SU-DHL-6 (cell line): ENCODE data around the gene TRIML1.

Experiments
- H2AFZ ChIP-seq: fragments of 200-600 bp; sonication (generic); 2 replicates; pipeline ENCODE4 v1.6.1; 2014; ENCODE audit warnings: low read depth, mild to moderate bottlenecking, moderate library complexity, mixed read lengths, antibody characterized with exemption, low read length; ENCODE audit not compliant: severe bottlenecking
- H3F3A ChIP-seq: fragments of 200-600 bp; shearing (Covaris generic); 2 replicates; pipeline ENCODE4 v1.6.0; 2016; ENCODE audit warnings: antibody characterized with exemption, mild to moderate bottlenecking; ENCODE audit not compliant: insufficient read depth
- H3K27ac ChIP-seq: fragments of 200-600 bp; sonication (generic); 2 replicates; pipeline ENCODE4 v1.5.1; 2016; ENCODE audit warnings: low read depth, mild to moderate bottlenecking, low read length, moderate library complexity, mixed read lengths
- H3K27me3 ChIP-seq: fragments of 200-600 bp; sonication (generic), shearing (Covaris generic); 2 replicates; pipeline ENCODE4 v1.6.0; 2014; ENCODE audit warnings: mild to moderate bottlenecking, low read length
- H3K36me3 ChIP-seq: fragments of 200-600 bp; sonication (generic); 2 replicates; pipeline ENCODE4 v1.6.1; 2014; ENCODE audit warnings: mild to moderate bottlenecking, low read length, mixed read lengths
- H3K4me2 ChIP-seq: fragments of 300-600, 200-600 bp; shearing (Covaris generic), sonication (generic); 2 replicates; pipeline ENCODE4 v1.6.0; 2014; ENCODE audit warnings: low read length, low read depth, mild to moderate bottlenecking; ENCODE audit not compliant: poor library complexity, severe bottlenecking
- H3K4me3 ChIP-seq: fragments of 200-600 bp; sonication (generic); 2 replicates; pipeline ENCODE4 v1.5.1; 2014; ENCODE audit warnings: antibody characterized with exemption, low read length, mild to moderate bottlenecking, mixed read lengths; ENCODE audit not compliant: insufficient read depth, poor library complexity, severe bottlenecking
- H3K79me2 ChIP-seq: fragments of 200-600 bp; sonication (generic); 2 replicates; pipeline ENCODE4 v1.6.1; 2014; ENCODE audit warnings: mild to moderate bottlenecking, low read length, moderate library complexity; ENCODE audit not compliant: insufficient read depth
- H3K9ac ChIP-seq: fragments of 200-600 bp; sonication (generic); 2 replicates; pipeline ENCODE4 v1.7.0; 2014; ENCODE audit warnings: mild to moderate bottlenecking, low read length
- H3K9me2 ChIP-seq: fragments of 200-600 bp; sonication (generic); replicated peaks from 2 replicates; pipeline ENCODE4 v1.6.1; 2014; ENCODE audit warnings: low read length; ENCODE audit not compliant: insufficient read depth
- H3K9me3 ChIP-seq: fragments of 200-600 bp; sonication (generic); 2 replicates; pipeline ENCODE4 v1.6.1; 2014; ENCODE audit warnings: low read length, mixed read lengths; ENCODE audit not compliant: insufficient read depth
- H4K20me1 ChIP-seq: fragments of 200-600 bp; sonication (generic); 2 replicates; pipeline ENCODE4 v1.6.1; 2014; ENCODE audit warnings: low read depth, mild to moderate bottlenecking, antibody characterized with exemption, low read length, moderate library complexity, mixed read lengths
- CTCF ChIP-seq: fragments of 200-600 bp; sonication (generic); IDR thresholded peaks from one replicate; pipeline ENCODE4 v1.5.1; 2017; ENCODE audit warnings: antibody characterized with exemption, mild to moderate bottlenecking, low read length, moderate library complexity; ENCODE audit not compliant: insufficient read depth, poor library complexity, severe bottlenecking
- EZH2phosphoT487 ChIP-seq: fragments of 200-600 bp; sonication (generic), shearing (Covaris generic); conservative IDR thresholded peaks from 2 replicates; pipeline ENCODE4 v1.6.1; 2018; ENCODE audit warnings: mild to moderate bottlenecking, antibody characterized with exemption, low read length, moderate library complexity, mixed read lengths

The TRIML1 gene

DNA sequence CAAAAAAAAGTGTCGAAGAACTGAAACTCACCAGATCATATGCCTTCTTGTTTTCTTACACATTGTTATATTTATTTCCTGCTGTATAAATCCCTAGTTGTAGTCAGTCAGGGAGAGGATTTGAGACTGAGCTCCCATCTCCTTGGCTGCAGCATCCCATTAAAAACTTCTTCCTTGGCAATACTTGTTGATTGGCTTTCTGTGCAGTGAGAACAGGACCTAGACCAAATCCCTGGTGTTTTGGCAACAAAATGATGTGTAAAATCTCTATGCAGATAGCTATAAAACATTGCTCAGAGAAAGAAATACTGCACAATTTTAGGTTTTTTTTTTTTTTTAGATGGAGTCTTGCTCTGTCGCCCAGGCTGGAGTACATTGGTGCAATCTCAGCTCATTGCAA is 47.9 kb downstream of the TRIML1 start:
- H3K79me2 ChIP-seq, result no peaks in the 10 kb centered on the region
- no peak for TF ChIP-seq CTCF
- TF ChIP-seq EZH2phosphoT487, result no peak
- no peak overlapping the region for H3K4me3 ChIP-seq
- no peak overlapping the region for H2AFZ ChIP-seq
- no peaks in the 10 kb centered on the region for H3F3A ChIP-seq
- no peaks in the 10 kb centered on the region for H3K9me2 ChIP-seq
- H3K27me3 ChIP-seq, result no peaks in the 10 kb centered on the region
- H3K9ac ChIP-seq, result no peak overlapping the region
- H3K36me3 ChIP-seq, result no peaks in the 10 kb centered on the region
- no peak overlapping the region for H3K4me2 ChIP-seq
- no peak overlapping the region for H3K27ac ChIP-seq
- no peaks in the 10 kb centered on the region for H3K9me3 ChIP-seq
- H4K20me1 ChIP-seq, result no peaks in the 10 kb centered on the region

DNA sequence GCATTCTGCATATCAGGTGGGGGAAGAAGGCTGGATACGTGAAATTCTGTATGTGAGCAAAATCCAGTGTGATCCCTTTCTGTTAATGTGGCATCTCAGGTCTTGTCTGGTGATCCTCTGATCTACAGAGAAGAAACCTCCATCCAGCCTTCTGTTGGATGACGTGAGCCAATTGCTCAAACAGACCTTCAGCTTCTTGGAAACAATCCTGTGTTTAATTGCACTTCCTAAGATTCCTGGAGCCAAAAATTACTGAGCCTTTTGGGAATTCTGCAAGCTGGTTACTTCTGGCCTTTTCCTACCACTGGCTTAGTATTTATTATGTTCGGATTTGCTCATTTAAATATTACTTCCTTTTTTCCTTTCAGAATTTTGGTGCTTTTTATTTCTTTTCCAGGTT is 51.2 kb downstream of the TRIML1 start:
- no peak overlapping the region for H3K27ac ChIP-seq
- H3K9me3 ChIP-seq, result no peaks in the 10 kb centered on the region
- H4K20me1 ChIP-seq, result no peaks in the 10 kb centered on the region
- H3K9me2 ChIP-seq, result no peaks in the 10 kb centered on the region
- H3K9ac ChIP-seq, result no peak overlapping the region
- H2AFZ ChIP-seq, result no peak overlapping the region
- TF ChIP-seq EZH2phosphoT487 (no peak), CTCF (no peak)
- H3F3A ChIP-seq, result no peaks in the 10 kb centered on the region
- no peak overlapping the region for H3K4me3 ChIP-seq
- no peak overlapping the region for H3K4me2 ChIP-seq
- H3K79me2 ChIP-seq, result no peaks in the 10 kb centered on the region
- H3K36me3 ChIP-seq, result no peaks in the 10 kb centered on the region
- H3K27me3 ChIP-seq, result no peaks in the 10 kb centered on the region

DNA sequence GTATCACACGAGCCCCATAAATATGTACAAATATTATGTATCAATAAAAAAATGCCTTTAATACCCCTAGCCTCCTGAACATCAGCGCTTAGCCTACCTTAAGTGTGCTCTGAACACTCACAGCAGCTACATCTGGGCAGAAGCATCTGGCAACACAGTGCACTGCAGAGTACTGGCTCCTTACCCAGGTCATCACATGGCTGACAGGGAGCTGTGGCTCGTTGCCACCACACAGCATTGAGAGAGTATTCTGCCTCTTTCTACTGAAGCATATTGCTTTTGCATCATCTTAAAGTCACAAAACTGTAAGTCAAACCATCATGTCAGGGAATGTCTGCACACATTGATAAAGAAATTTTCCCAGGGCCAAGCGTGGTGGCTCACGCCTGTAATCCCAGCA is 55.2 kb downstream of the TRIML1 start:
- Histone ChIP-seq H3K36me3 (no peaks in the 10 kb centered on the region), H3K27ac (no peak overlapping the region), H3K9ac (no peak overlapping the region), H3F3A (no peaks in the 10 kb centered on the region), H3K4me3 (no peak overlapping the region), H3K27me3 (no peaks in the 10 kb centered on the region), H3K9me2 (no peaks in the 10 kb centered on the region), H4K20me1 (no peaks in the 10 kb centered on the region), H2AFZ (no peak overlapping the region), H3K9me3 (no peaks in the 10 kb centered on the region), H3K79me2 (no peaks in the 10 kb centered on the region), H3K4me2 (no peak overlapping the region)
- TF ChIP-seq CTCF (no peak), EZH2phosphoT487 (no peak)
